ENCODE data around the gene MBP. TPM values are rescaled to one million over a fixed set of nuclear protein-coding genes. Genes with fewer than 3 reads are reported as not detected.
"Not testable (repeated sequence)": the region's sequence is repeated elsewhere in the genome, so short reads cannot be mapped to it uniquely, and the experiment has no call there.

The MBP gene
- total RNA-seq, 1 donor from 2014 or later, result 14.5 TPM

GRCh38 chr18:76972241-76972640 lies 160.3 kb downstream of the MBP start:
- Mint-ChIP-seq H3K36me3 (peaks cover 11% of the 10 kb centered on the region), H3K27me3 (no peaks in the 10 kb centered on the region), H3K27ac (no peak overlapping the region), H3K9me3 (no peaks in the 10 kb centered on the region), H3K4me1 (ENCODE audit: unreplicated experiment) (peaks cover 10% of the 10 kb centered on the region), H3K4me3 (no peak overlapping the region)
- TF ChIP-seq CTCF (conservative IDR thresholded peaks at IDR 0.05), result no peak
- no peak for DNase-seq (ENCODE audit: extremely low spot score, unreplicated experiment)

GRCh38 chr18:76970770-76971559 lies 161.6 kb downstream of the MBP start:
- no peak for DNase-seq (ENCODE audit: extremely low spot score, unreplicated experiment)
- Mint-ChIP-seq H3K9me3 (no peaks in the 10 kb centered on the region), H3K27ac (no peak overlapping the region), H3K27me3 (no peaks in the 10 kb centered on the region), H3K36me3 (peaks cover 11% of the 10 kb centered on the region), H3K4me1 (ENCODE audit: unreplicated experiment) (peaks cover 6% of the 10 kb centered on the region), H3K4me3 (no peak overlapping the region)
- TF ChIP-seq CTCF (conservative IDR thresholded peaks at IDR 0.05), result no peak

- no peak for DNase-seq (ENCODE audit: extremely low spot score, unreplicated experiment)
- no peak for TF ChIP-seq CTCF (conservative IDR thresholded peaks at IDR 0.05)
- Mint-ChIP-seq H3K4me3 (no peak overlapping the region), H3K27ac (no peak overlapping the region), H3K9me3 (peaks cover 4% of the 10 kb centered on the region), H3K27me3 (no peaks in the 10 kb centered on the region), H3K4me1 (ENCODE audit: unreplicated experiment) (no peaks in the 10 kb centered on the region), H3K36me3 (peaks cover 27% of the 10 kb centered on the region)
Observed at GRCh38 chr18:76967721-76968472, 164.7 kb downstream of the MBP start.

- not testable (repeated sequence) for H3K4me3 Mint-ChIP-seq; H3K4me1 Mint-ChIP-seq (ENCODE audit: unreplicated experiment); H3K9me3 Mint-ChIP-seq; H3K27me3 Mint-ChIP-seq; H3K27ac Mint-ChIP-seq; DNase-seq (ENCODE audit: extremely low spot score, unreplicated experiment)
- peaks cover 33% of the 10 kb centered on the region for H3K36me3 Mint-ChIP-seq
Observed at GRCh38 chr18:76967299-76967698, 165.3 kb downstream of the MBP start.

- not testable (repeated sequence) for DNase-seq (ENCODE audit: extremely low spot score, unreplicated experiment); H3K4me3 Mint-ChIP-seq; H3K27me3 Mint-ChIP-seq; H3K27ac Mint-ChIP-seq; H3K9me3 Mint-ChIP-seq; H3K4me1 Mint-ChIP-seq (ENCODE audit: unreplicated experiment)
- peaks cover 48% of the 10 kb centered on the region for H3K36me3 Mint-ChIP-seq
Observed at GRCh38 chr18:76965555-76966151, 166.9 kb downstream of the MBP start.

GRCh38 chr18:76963936-76964335 lies 168.6 kb downstream of the MBP start:
- Mint-ChIP-seq H3K4me1 (ENCODE audit: unreplicated experiment) (peaks cover 3% of the 10 kb centered on the region), H3K27ac (no peak overlapping the region), H3K9me3 (peaks cover 4% of the 10 kb centered on the region), H3K36me3 (peaks cover 57% of the 10 kb centered on the region), H3K4me3 (no peak overlapping the region), H3K27me3 (no peaks in the 10 kb centered on the region)
- no peak for TF ChIP-seq CTCF (conservative IDR thresholded peaks at IDR 0.05)
- DNase-seq (ENCODE audit: extremely low spot score, unreplicated experiment), result no peak
